Pancreas (tissue), 10 donors: Measurements from ENCODE around the gene ASXL3. TPM values are rescaled to one million over a fixed set of nuclear protein-coding genes. Genes with fewer than 3 reads are reported as not detected.
A peak's percentile ranks its signal among the peaks of the same experiment; 100 is the strongest.

Source experiments
- ATAC-seq, 4 donors: fragments of 200-7000 bp; cut with Tn5 transposase; one replicate each; pipeline versions ENCODE4 v1.8.0 to v1.9.1; 2020; ENCODE audit warnings: mild to moderate bottlenecking in 4 of 4, moderate library complexity in 4 of 4
- DNase-seq, 6 donors: peaks; one replicate each; pipeline ENCODE4 v3.0.0-alpha.2; 2020
- FAIRE-seq: peaks from 2 replicates; lab custom pipeline; 2012; peaks lifted over from hg19 to GRCh38; lab: Jason Lieb, UNC
- H3K27ac ChIP-seq, 4 donors: fragments of 200-600 bp; sonication (generic); 1 replicate in 3 of 4; 2 replicates in 1 of 4; pipeline versions ENCODE4 v1.5.0 to v1.8.0; 2020
- H3K27me3 ChIP-seq, 4 donors: fragments of 200-600 bp; one replicate each; pipeline ENCODE4 v1.8.0; 2021
- H3K36me3 ChIP-seq, 3 donors: fragments of 200-600 bp; sonication (generic) in 1 of 3; one replicate each; pipeline versions ENCODE4 v1.5.0 to v1.8.0; 2020 to 2021
- H3K4me1 ChIP-seq, 3 donors: fragments of 200-600 bp; one replicate each; pipeline ENCODE4 v1.8.0; 2021
- H3K4me3 ChIP-seq, 4 donors: fragments of 200-600 bp; sonication (generic) in 2 of 4; one replicate each; pipeline versions ENCODE4 v1.5.0 to v1.8.0; 2020 to 2021
- H3K9me3 ChIP-seq, 4 donors: fragments of 200-600 bp; one replicate each; pipeline ENCODE4 v1.8.0; 2021
- WGBS, 2 donors: extraction: QIAGEN DNeasy Blood & Tissue Kit; methylation state at CpG; one replicate each; pipeline ENCODE4 v1.1.7; 2013; 5-methylcytosine and 5-hydroxymethylcytosine counted together
- intact Hi-C, 3 donors: fragments of 100-400 bp; cut with DNase I; formaldehyde crosslinking; loops; one replicate each; pipeline versions ENCODE4 v1.11.1 to v1.14.2; 2022
- polyA plus RNA-seq, 2 donors: library from polyadenylated mRNA; stranded (reverse); fragments of 200-250 nt; gene quantifications; one replicate each; pipeline ENCODE4 v1.2.3, GENCODE V29; 2013
- total RNA-seq, 6 donors: library from RNA; stranded (reverse); fragmentation: NEBNext Ultra II Directional in 4 of 6; extraction: Animal tissue kit (Norgen Biotek cat#: 25700) in 4 of 6; gene quantifications; one replicate each; pipeline versions ENCODE4 v1.2.1 to v1.2.4, GENCODE V29; 2021 to 2023
- TF ChIP-seq, protein P1 (sequence below), 4 donors: fragments of 200-600 bp; sonication (generic) in 3 of 4; IDR thresholded peaks; one replicate each; pipeline versions ENCODE4 v1.5.0 to v1.8.0; 2021; ENCODE audit warnings: antibody characterized with exemption in 4 of 4
- donor health status: healthy with polysubstance abuse.
- donor health status: DM: no; HTN: no; CAD: no; lungs with moderate emphysema.
- donor health status: DM: no; HTN: no; CAD: no.
- donor health status: control.
- donor health status: control.
- donor health status: Bipolar disorder and iron deficiency.
- donor health status: DM: yes; HTN: yes; CAD: no.
- donor health status: DM: no; HTN: no; CAD: no.
- donor health status: DM: no; HTN: no; CAD: no.
- donor health status: DM: yes; HTN: yes; CAD: no.

ASXL3 gene
- total and polyA plus RNA-seq, 8 donors = 0.49 to 2.5 (median 1.6) TPM

DNA sequence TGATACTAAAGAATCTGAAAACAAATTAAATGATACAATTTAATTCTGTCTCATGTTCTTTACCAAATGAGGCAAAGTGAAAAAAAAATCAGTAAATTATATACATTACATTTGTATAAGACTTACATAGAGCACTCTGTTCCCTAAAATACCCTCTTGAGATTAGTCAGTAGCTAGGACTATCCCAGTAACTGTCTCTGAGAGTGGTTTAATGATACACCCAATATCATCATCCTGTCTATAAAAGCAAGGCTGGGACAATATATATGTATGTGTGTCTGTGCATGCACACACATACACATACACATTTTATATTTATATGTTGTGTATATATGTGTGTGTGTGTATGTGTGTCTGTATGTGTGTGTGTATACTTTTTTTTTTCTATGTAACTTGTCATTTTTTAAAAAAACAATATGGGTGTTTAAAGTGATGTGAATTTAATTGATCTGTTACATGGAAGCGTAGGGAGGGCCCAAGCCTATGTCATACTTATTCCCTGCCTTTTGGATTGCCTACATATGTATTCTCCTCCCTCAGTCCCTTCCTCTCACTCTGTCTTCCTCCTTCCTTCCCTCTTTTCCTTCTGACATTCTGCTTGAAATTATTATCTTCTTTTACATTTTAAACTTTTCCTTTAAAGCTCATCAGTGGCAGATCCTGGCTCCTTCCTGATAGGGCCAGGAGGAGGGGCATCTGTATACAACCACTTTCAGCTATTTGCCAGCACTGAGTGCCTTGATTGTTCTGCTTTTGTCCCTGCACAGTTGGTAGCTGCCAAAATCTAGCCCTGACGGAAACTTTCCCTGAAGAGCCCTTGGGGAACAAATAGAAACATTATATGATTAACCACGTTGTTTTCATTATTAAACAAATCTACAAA lies 6.8 kb downstream of the ASXL3 start:
- ATAC-seq (peak in 2 of 4 donors; percentile 36 to 75), FAIRE-seq (no peak), DNase-seq (no peak)
- H3K36me3 ChIP-seq = no peaks in the 10 kb centered on the region
- no peak overlapping the region for H3K4me3 ChIP-seq
- intact Hi-C loops = no loop called here
- H3K4me1 ChIP-seq = peaks cover 0 to 5% (median 0%) of the 10 kb centered on the region in 3 donors
- no peaks in the 10 kb centered on the region for H3K27me3 ChIP-seq
- 44 to 45% methylated on average over 3 of the region's 3 CpGs for WGBS, 2 donors
- H3K27ac ChIP-seq = no peak overlapping the region
- TF ChIP-seq, protein P1, sequence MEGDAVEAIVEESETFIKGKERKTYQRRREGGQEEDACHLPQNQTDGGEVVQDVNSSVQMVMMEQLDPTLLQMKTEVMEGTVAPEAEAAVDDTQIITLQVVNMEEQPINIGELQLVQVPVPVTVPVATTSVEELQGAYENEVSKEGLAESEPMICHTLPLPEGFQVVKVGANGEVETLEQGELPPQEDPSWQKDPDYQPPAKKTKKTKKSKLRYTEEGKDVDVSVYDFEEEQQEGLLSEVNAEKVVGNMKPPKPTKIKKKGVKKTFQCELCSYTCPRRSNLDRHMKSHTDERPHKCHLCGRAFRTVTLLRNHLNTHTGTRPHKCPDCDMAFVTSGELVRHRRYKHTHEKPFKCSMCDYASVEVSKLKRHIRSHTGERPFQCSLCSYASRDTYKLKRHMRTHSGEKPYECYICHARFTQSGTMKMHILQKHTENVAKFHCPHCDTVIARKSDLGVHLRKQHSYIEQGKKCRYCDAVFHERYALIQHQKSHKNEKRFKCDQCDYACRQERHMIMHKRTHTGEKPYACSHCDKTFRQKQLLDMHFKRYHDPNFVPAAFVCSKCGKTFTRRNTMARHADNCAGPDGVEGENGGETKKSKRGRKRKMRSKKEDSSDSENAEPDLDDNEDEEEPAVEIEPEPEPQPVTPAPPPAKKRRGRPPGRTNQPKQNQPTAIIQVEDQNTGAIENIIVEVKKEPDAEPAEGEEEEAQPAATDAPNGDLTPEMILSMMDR (IDR thresholded peaks at IDR 0.05) = no peak
- no peaks in the 10 kb centered on the region for H3K9me3 ChIP-seq

DNA sequence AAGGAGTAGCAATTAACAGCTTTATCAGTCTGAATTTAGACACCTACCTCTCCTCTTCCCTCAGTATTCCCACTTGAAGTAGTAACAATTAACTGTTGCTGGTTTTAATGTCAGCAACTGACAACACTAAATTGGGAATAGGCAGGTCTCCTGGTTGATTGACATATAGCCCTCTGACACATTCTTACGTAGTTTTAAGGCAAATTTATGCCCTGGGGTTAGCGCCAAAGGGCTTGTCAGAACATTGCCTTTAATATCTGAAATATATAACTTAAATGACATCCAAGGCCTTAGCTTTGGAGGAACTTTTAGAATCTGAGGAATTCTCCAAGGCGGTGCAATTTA lies 7.4 kb downstream of the ASXL3 start:
- Histone ChIP-seq H3K36me3 (no peaks in the 10 kb centered on the region), H3K4me1 (peaks cover 0 to 5% (median 0%) of the 10 kb centered on the region in 3 donors), H3K4me3 (no peak overlapping the region), H3K27me3 (no peaks in the 10 kb centered on the region), H3K27ac (no peak overlapping the region), H3K9me3 (no peaks in the 10 kb centered on the region)
- DNase-seq = no peak
- ATAC-seq = no peak
- TF ChIP-seq, protein P1 (IDR thresholded peaks at IDR 0.05) = no peak
- WGBS, 2 donors = 60 to 65% methylated on average over 3 of the region's 3 CpGs
- FAIRE-seq = no peak
- intact Hi-C loops = no loop called here

DNA sequence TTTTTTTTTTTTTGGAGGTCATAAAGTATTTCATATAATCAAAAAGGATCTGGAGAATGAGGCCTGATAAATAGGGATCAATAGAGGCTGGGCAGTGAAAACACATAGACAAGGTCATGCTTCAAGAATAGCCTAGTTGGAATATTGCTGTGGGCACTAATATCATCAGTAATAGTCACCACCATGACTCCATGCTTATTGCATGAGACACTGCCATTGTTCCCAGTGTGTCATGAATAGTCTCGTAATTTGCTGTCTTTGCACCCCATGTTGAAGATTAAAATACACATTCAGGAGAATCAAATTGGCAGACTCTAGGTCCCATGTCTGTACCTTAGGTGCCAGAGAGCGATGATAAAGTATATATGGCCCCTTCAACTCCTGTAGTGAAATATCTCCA lies 10.3 kb downstream of the ASXL3 start:
- Histone ChIP-seq H3K36me3 (no peaks in the 10 kb centered on the region), H3K27me3 (no peaks in the 10 kb centered on the region), H3K27ac (no peak overlapping the region), H3K4me3 (no peak overlapping the region), H3K4me1 (peaks cover 0 to 5% (median 0%) of the 10 kb centered on the region in 3 donors), H3K9me3 (no peaks in the 10 kb centered on the region)
- intact Hi-C loops = no loop called here
- no peak for FAIRE-seq
- TF ChIP-seq, protein P1 (IDR thresholded peaks at IDR 0.05) = no peak
- 93 to 94% methylated on average over 2 of the region's 2 CpGs for WGBS, 2 donors
- DNase-seq = no peak
- ATAC-seq = no peak

DNA sequence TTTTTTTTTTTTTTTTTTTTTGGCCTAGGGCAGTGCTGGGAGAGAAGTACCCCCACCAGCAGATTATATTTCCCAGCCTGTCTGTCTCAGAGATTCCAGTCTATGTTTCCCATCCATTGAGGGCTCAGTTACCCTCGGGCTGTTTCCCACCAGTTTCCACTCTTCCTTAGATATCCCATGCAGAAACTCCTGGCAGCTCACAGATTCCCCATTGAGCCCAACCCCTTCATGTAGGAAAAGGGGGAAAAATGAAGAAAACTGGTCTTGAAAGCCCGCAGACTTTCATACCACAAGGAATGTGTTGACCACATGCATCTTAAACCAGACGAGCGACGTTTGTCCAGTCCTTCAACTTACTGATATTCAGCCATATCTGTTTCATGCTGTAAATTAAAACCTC lies 15.2 kb downstream of the ASXL3 start:
- no peaks in the 10 kb centered on the region for H3K9me3 ChIP-seq
- H3K36me3 ChIP-seq = no peaks in the 10 kb centered on the region
- H3K27ac ChIP-seq = no peak overlapping the region
- no peak overlapping the region for H3K4me3 ChIP-seq
- FAIRE-seq = no peak
- TF ChIP-seq, protein P1 (IDR thresholded peaks at IDR 0.05) = no peak
- no peaks in the 10 kb centered on the region for H3K4me1 ChIP-seq
- 76 to 86% methylated on average over 5 of the region's 5 CpGs for WGBS, 2 donors
- H3K27me3 ChIP-seq = no peaks in the 10 kb centered on the region
- intact Hi-C loops = no loop called here
- no peak for ATAC-seq
- DNase-seq = no peak

DNA sequence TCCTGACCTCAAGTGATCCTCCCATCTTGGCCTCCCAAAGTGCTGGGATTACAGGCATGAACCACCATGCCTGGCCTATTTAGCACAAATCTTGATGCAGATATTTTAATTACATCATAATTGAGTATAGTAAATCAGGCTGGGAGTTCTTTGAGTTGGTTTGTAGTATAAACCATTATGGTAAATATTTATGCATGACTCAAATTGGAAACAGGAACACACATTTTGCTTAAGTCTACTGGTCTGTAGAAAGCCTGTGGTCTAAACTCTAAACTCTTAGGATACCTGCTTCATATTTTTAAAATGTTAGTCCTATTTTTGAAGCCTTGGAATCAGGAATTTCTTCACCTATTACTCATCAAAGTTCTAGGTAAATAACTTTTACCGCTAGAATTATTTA lies 16.8 kb downstream of the ASXL3 start:
- no peak for FAIRE-seq
- Histone ChIP-seq H3K4me1 (no peaks in the 10 kb centered on the region), H3K36me3 (no peaks in the 10 kb centered on the region), H3K4me3 (no peak overlapping the region), H3K9me3 (no peaks in the 10 kb centered on the region), H3K27me3 (no peaks in the 10 kb centered on the region), H3K27ac (no peak overlapping the region)
- DNase-seq = no peak
- WGBS, 2 donors = 35 to 42% methylated on average over 1 of the region's 1 CpG
- TF ChIP-seq, protein P1 (IDR thresholded peaks at IDR 0.05) = no peak
- intact Hi-C loops = no loop called here
- ATAC-seq = no peak
